Endothelial cell of umbilical vein (primary cell): ENCODE data around the gene ZC3HAV1.

Source experiments
- CTCF ChIP-seq, 2 donors: IDR thresholded peaks; 1 replicate in 1 of 2; 2 replicates in 1 of 2; pipeline ENCODE4 v1.5.1; 2011; ENCODE audit warnings: low read length in 2 of 2, mild to moderate bottlenecking in 2 of 2, moderate library complexity in 2 of 2, control low read depth in 1 of 2, inconsistent platforms in 1 of 2, low read depth in 1 of 2; ENCODE audit not compliant: insufficient read depth in 1 of 2; ENCODE audit errors: extremely low read depth in 1 of 2
- MAX ChIP-seq: IDR thresholded peaks from 2 replicates; pipeline ENCODE4 v1.6.1; 2011; ENCODE audit not compliant: insufficient read depth, insufficient read length
- POLR2A ChIP-seq: IDR thresholded peaks from 2 replicates; pipeline ENCODE4 v1.6.1; 2012; ENCODE audit warnings: low read depth, mild to moderate bottlenecking, control low read depth, low read length
- POLR2AphosphoS5 ChIP-seq: IDR thresholded peaks from 2 replicates; pipeline ENCODE4 v1.6.1; 2012; ENCODE audit warnings: low read depth, mild to moderate bottlenecking, control low read depth, low read length, moderate library complexity; ENCODE audit not compliant: insufficient read depth

- TF ChIP-seq POLR2A (no peak), POLR2AphosphoS5 (no peak), CTCF (IDR thresholded peaks at IDR 0.05; ENCODE audit: extremely low read depth in 1 of 2, insufficient read depth in 1 of 2, low read depth in 1 of 2, low read length in 2 of 2) (no peak), MAX (no peak)
These were observed 53.8 kb downstream of the ZC3HAV1 start for GRCh38 chr7:139055674-139056073.
